Measurements from ENCODE around the gene DUSP9.

The DUSP9 gene

DNA sequence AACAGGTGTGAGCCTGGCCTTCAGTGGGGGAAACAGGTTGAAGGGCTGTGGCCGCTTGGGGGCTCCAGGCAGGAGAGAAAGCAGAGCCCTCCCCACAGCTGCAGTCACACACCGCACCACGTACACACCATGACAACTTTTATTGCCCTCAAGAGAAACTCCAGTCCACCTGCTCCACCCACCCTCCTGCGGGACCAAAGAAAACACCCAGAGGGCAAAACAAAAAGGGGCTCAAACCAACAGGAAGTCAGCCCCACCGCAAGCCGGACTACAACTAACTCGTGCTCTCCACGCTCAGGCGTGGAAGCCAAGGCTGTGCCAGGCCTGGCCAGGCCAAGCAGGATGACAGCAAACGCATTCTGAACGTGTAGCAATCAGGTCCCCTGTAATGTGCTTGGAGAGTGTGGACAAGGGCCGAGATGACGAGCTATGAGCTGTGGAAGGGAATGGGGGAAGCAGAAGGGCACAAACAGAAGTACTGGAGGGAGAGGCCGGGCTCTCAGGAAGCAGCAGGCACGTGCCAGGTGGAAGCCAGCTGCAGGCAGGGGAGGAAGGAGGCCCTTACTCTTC, 53.5 kb downstream of the DUSP9 start:
- no peak for ATAC-seq (ENCODE audit: insufficient read depth, low read depth)
- TF ChIP-seq, protein P1, sequence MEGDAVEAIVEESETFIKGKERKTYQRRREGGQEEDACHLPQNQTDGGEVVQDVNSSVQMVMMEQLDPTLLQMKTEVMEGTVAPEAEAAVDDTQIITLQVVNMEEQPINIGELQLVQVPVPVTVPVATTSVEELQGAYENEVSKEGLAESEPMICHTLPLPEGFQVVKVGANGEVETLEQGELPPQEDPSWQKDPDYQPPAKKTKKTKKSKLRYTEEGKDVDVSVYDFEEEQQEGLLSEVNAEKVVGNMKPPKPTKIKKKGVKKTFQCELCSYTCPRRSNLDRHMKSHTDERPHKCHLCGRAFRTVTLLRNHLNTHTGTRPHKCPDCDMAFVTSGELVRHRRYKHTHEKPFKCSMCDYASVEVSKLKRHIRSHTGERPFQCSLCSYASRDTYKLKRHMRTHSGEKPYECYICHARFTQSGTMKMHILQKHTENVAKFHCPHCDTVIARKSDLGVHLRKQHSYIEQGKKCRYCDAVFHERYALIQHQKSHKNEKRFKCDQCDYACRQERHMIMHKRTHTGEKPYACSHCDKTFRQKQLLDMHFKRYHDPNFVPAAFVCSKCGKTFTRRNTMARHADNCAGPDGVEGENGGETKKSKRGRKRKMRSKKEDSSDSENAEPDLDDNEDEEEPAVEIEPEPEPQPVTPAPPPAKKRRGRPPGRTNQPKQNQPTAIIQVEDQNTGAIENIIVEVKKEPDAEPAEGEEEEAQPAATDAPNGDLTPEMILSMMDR (IDR thresholded peaks at IDR 0.05; ENCODE audit: borderline replicate concordance, extremely low read depth, low read length, poor library complexity, severe bottlenecking) = no peak
- TF ChIP-seq EZH2 (IDR thresholded peaks at IDR 0.05; ENCODE audit: borderline replicate concordance, low read depth, low read length, severe bottlenecking) = no peak
- no peak overlapping the region for H3K4me2 ChIP-seq (ENCODE audit: insufficient read depth, low read length)

More for the DNA sequence above, 53.5 kb downstream of the DUSP9 start:
- no peaks in the 10 kb centered on the region for H3K27me3 ChIP-seq (ENCODE audit: insufficient read depth, low read length, poor library complexity)
- H2AFZ ChIP-seq (ENCODE audit: low read depth, low read length) = no peak overlapping the region
- no peak overlapping the region for H3K4me3 ChIP-seq (ENCODE audit: low read depth in 1 of 2, low read length in 2 of 2)
- no peaks in the 10 kb centered on the region for H3K4me1 ChIP-seq (ENCODE audit: insufficient read depth, low read length)
- no peak overlapping the region for H3K27ac ChIP-seq (ENCODE audit: low read length)
- no peaks in the 10 kb centered on the region for H3K9me3 ChIP-seq (ENCODE audit: insufficient read depth, low read length, severe bottlenecking)
- no peak overlapping the region for H3K9ac ChIP-seq (ENCODE audit: low read depth, low read length)
- peaks cover 38% of the 10 kb centered on the region for H3K36me3 ChIP-seq (ENCODE audit: insufficient read depth, low read length)
- DNase-seq = no peak
- no peaks in the 10 kb centered on the region for H3K79me2 ChIP-seq (ENCODE audit: insufficient read depth, low read length)
- H4K20me1 ChIP-seq (ENCODE audit: insufficient read depth, low read length) = no peaks in the 10 kb centered on the region

All from DND-41 (cell line).